ENCODE results near the gene PLA1A. TPM values are rescaled to one million over a fixed set of nuclear protein-coding genes. Genes with fewer than 3 reads are reported as not detected.

Gene PLA1A
- total and polyA plus RNA-seq, 10 of the 15 experiments (the other 5 are each of a cell fraction or from before 2014, with no cell fraction given), result 2.9 to 106 (median 4.8) TPM

DNA sequence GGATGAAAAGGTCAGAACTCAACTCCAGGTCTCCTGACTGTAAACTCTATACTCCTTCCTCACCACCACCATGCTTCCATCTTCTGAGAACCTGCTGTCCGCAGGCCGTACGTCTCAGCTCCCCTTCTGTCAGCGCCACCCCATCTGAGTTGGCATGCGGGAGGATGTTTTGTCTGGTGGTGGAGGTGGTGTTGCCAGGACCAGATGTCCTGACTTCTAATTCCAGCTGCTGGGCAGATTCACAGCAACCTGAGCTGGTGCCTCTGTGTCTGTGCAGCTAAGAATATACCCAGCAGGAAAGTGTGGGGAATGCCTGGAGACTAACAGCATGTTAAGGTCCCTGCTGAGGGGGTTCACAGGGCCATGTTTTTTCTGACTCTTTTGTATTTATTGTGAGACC is 23.2 kb downstream of the PLA1A start:
- no TSS peak for BruUV-seq (replicated peaks)
- H3K4me1 ChIP-seq (ENCODE audit: control insufficient read depth, insufficient read depth, low read length), result peaks cover 10% of the 10 kb centered on the region
- TF ChIP-seq IKZF2 (IDR thresholded peaks at IDR 0.05) (no peak), GABPA (IDR thresholded peaks at IDR 0.05; ENCODE audit: low read depth) (no peak), CREM (IDR thresholded peaks at IDR 0.05; ENCODE audit: low read depth) (no peak), YBX1 (IDR thresholded peaks at IDR 0.05) (no peak), ZSCAN29 (IDR thresholded peaks at IDR 0.05) (no peak), SREBF1 (IDR thresholded peaks at IDR 0.05; ENCODE audit: low read length) (no peak), DPF2 (IDR thresholded peaks at IDR 0.05) (no peak), CBFB (IDR thresholded peaks at IDR 0.05; ENCODE audit: low read depth) (no peak), MYB (IDR thresholded peaks at IDR 0.05; ENCODE audit: borderline replicate concordance, low read depth, low read length) (no peak), TCF12 (IDR thresholded peaks at IDR 0.05; ENCODE audit: low read depth, low read length) (no peak), POU2F2 (IDR thresholded peaks at IDR 0.05; ENCODE audit: borderline replicate concordance, low read depth, low read length) (no peak), EED (IDR thresholded peaks at IDR 0.05; ENCODE audit: low read depth) (no peak)
- TF ChIP-seq, protein P1, sequence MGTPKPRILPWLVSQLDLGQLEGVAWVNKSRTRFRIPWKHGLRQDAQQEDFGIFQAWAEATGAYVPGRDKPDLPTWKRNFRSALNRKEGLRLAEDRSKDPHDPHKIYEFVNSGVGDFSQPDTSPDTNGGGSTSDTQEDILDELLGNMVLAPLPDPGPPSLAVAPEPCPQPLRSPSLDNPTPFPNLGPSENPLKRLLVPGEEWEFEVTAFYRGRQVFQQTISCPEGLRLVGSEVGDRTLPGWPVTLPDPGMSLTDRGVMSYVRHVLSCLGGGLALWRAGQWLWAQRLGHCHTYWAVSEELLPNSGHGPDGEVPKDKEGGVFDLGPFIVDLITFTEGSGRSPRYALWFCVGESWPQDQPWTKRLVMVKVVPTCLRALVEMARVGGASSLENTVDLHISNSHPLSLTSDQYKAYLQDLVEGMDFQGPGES (IDR thresholded peaks at IDR 0.05), result no peak
- TF ChIP-seq, protein P2, sequence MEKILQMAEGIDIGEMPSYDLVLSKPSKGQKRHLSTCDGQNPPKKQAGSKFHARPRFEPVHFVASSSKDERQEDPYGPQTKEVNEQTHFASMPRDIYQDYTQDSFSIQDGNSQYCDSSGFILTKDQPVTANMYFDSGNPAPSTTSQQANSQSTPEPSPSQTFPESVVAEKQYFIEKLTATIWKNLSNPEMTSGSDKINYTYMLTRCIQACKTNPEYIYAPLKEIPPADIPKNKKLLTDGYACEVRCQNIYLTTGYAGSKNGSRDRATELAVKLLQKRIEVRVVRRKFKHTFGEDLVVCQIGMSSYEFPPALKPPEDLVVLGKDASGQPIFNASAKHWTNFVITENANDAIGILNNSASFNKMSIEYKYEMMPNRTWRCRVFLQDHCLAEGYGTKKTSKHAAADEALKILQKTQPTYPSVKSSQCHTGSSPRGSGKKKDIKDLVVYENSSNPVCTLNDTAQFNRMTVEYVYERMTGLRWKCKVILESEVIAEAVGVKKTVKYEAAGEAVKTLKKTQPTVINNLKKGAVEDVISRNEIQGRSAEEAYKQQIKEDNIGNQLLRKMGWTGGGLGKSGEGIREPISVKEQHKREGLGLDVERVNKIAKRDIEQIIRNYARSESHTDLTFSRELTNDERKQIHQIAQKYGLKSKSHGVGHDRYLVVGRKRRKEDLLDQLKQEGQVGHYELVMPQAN (conservative IDR thresholded peaks at IDR 0.05), result no peak
- TF ChIP-seq, protein P3, sequence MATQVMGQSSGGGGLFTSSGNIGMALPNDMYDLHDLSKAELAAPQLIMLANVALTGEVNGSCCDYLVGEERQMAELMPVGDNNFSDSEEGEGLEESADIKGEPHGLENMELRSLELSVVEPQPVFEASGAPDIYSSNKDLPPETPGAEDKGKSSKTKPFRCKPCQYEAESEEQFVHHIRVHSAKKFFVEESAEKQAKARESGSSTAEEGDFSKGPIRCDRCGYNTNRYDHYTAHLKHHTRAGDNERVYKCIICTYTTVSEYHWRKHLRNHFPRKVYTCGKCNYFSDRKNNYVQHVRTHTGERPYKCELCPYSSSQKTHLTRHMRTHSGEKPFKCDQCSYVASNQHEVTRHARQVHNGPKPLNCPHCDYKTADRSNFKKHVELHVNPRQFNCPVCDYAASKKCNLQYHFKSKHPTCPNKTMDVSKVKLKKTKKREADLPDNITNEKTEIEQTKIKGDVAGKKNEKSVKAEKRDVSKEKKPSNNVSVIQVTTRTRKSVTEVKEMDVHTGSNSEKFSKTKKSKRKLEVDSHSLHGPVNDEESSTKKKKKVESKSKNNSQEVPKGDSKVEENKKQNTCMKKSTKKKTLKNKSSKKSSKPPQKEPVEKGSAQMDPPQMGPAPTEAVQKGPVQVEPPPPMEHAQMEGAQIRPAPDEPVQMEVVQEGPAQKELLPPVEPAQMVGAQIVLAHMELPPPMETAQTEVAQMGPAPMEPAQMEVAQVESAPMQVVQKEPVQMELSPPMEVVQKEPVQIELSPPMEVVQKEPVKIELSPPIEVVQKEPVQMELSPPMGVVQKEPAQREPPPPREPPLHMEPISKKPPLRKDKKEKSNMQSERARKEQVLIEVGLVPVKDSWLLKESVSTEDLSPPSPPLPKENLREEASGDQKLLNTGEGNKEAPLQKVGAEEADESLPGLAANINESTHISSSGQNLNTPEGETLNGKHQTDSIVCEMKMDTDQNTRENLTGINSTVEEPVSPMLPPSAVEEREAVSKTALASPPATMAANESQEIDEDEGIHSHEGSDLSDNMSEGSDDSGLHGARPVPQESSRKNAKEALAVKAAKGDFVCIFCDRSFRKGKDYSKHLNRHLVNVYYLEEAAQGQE (IDR thresholded peaks at IDR 0.05; ENCODE audit: low read depth, low read length), result no peak
- H3K27me3 ChIP-seq (replicated peaks in 1 of 2; ENCODE audit: control insufficient read depth in 2 of 2, insufficient read depth in 2 of 2, low read length in 1 of 2), result no peaks in the 10 kb centered on the region
- H3K4me3 ChIP-seq, result no peak overlapping the region
- H2AFZ ChIP-seq (ENCODE audit: control insufficient read depth, low read depth, low read length), result no peak overlapping the region
- 91% methylated on average over 5 of the region's 5 CpGs for WGBS (ENCODE audit: insufficient coverage, insufficient replicate concordance, low lambda C conversion rate, missing lambda C conversion rate)
- POLR2A ChIA-PET, result no interaction called here
- H3K9me3 ChIP-seq (replicated peaks; ENCODE audit: control insufficient read depth, insufficient read depth, low read length), result peaks cover 2% of the 10 kb centered on the region; the same call in 1 of the 3 replicates
- intact Hi-C loops (cut with micrococcal nuclease; ENCODE audit: unreplicated experiment), result no loop called here
- CTCF ChIA-PET, result interaction anchor here (1.3 kb wide), 2 partner anchors 20 to 59 kb away, joined by 3 to 5 read pairs; no protein-coding TSS in a partner anchor
- in situ Hi-C loops (cut with MboI), result no loop called here
- DNase-seq (ENCODE audit: low read depth, low spot score) (no peak), ATAC-seq (no peak), FAIRE-seq (no peak)
- no peak overlapping the region for H3K27ac ChIP-seq (ENCODE audit: control insufficient read depth, insufficient read depth)
- no peak overlapping the region for H3K9ac ChIP-seq (ENCODE audit: control insufficient read depth, insufficient read depth, low read length)
- no peaks in the 10 kb centered on the region for H4K20me1 ChIP-seq (ENCODE audit: control insufficient read depth, insufficient read depth)
- H3K36me3 ChIP-seq (ENCODE audit: control insufficient read depth in 2 of 2, insufficient read depth in 2 of 2, low read length in 1 of 2), result peaks cover 0 to 3% of the 10 kb centered on the region in 2 experiments; a peak in 1 of 4 replicates
- no peak overlapping the region for H3K4me2 ChIP-seq (ENCODE audit: control insufficient read depth, insufficient read depth)
- SMC1A ChIA-PET (ENCODE audit: uncharacterized antibody, unreplicated experiment), result interaction anchor here (1.3 to 3.1 kb wide), 5 partner anchors 14 to 60 kb away, joined by 3 to 12 read pairs (median 4); no protein-coding TSS in a partner anchor
- RAD21 ChIA-PET (ENCODE audit: unreplicated experiment), result interaction anchor here (0.9 to 1.2 kb wide), 2 partner anchors 20 to 62 kb away, joined by 3 read pairs; no protein-coding TSS in a partner anchor
- no peaks in the 10 kb centered on the region for H3K79me2 ChIP-seq (ENCODE audit: control insufficient read depth, insufficient read depth, low read length)

Measured in GM12878 (cell line).